ENCODE data around the gene CYP1B1.

The CYP1B1 gene

DNA sequence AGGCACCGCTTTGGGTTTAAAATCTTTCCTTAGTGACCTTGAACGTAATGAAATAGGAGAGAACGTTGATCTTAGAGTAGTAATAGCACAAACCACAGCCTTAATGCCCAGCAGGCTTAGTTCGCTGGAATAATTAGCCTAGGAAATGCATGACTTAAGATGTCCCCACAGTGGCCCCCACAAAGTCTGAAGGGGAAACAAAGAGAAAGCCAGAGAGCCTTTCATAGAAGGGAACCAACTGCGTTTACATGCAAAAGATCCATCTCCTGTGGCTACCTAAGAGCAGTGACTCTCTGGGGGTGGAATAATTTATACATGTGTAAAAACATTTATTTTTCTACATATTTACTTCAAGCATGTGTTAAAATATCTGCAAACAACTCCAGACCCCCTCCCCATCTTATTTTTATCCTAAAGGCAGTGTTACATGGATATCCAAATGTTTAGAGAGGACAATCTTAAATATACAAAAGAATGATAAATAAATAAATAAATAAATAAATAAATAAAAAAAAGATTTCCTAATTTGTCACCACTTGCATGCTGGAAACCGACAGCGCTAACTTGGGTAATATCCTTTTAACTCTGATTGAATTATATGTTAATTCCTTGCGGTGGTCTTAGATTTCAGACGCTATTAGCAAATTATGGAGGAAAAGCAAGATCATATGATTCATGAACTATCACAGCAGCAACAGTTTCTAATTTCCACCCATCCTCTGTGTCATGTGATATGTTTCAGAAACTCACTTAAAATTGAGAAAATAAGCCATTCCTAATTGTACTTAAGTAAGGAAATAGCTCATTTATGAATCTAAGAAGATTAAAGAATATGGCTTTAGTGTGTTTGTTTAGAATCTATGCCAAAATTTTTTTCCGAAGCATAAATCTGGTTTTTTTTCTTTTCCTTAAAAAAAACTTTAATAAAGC lies 23.4 kb upstream of the CYP1B1 start:
- no peak overlapping the region for H3K4me3 ChIP-seq (ENCODE audit: low read depth, low read length)
- TF ChIP-seq, protein P1, sequence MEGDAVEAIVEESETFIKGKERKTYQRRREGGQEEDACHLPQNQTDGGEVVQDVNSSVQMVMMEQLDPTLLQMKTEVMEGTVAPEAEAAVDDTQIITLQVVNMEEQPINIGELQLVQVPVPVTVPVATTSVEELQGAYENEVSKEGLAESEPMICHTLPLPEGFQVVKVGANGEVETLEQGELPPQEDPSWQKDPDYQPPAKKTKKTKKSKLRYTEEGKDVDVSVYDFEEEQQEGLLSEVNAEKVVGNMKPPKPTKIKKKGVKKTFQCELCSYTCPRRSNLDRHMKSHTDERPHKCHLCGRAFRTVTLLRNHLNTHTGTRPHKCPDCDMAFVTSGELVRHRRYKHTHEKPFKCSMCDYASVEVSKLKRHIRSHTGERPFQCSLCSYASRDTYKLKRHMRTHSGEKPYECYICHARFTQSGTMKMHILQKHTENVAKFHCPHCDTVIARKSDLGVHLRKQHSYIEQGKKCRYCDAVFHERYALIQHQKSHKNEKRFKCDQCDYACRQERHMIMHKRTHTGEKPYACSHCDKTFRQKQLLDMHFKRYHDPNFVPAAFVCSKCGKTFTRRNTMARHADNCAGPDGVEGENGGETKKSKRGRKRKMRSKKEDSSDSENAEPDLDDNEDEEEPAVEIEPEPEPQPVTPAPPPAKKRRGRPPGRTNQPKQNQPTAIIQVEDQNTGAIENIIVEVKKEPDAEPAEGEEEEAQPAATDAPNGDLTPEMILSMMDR (IDR thresholded peaks at IDR 0.05; ENCODE audit: low read depth, low read length, missing control alignments), result no peak
- in situ Hi-C loops (cut with HindIII; ENCODE audit: low sequenced_read_pairs), result no loop called here
- no peak for DNase-seq (ENCODE audit: low read depth)

DNA sequence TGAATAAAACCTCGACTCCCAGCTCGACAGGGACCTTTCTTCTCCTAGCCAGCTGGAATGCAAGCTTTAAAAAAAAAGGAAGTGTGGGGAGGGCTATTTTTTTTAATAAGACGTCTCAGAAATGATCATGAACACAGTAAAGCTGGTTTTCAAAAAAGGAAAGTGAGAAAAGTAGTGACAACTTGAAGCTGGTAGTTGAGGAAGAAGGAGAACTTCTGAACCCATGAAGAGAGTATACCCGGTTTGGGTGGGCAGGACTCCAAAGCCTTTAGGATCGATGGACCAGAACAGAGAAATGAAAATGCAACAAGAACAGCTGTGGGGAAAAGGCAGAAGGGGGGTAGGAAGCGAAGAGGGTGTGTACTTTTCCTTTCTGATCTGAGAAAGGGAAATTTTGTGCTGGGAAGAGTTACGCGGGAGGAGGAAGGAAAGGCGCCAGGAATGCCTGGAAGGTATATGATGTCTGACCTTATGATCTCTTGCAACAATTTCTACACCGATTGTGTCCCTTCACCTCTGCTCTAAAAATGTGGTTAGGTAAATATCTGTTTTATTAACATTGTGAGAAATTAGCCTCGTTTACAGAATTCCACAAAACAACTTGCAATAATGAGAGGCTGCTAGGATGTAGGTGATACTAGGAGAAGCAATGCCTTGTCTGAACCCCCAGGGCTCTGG lies 22.6 kb upstream of the CYP1B1 start:
- H3K4me3 ChIP-seq (ENCODE audit: low read depth, low read length), result no peak overlapping the region
- in situ Hi-C loops (cut with HindIII; ENCODE audit: low sequenced_read_pairs), result no loop called here
- TF ChIP-seq, protein P1 (IDR thresholded peaks at IDR 0.05; ENCODE audit: low read depth, low read length, missing control alignments), result no peak
- no peak for DNase-seq (ENCODE audit: low read depth)

DNA sequence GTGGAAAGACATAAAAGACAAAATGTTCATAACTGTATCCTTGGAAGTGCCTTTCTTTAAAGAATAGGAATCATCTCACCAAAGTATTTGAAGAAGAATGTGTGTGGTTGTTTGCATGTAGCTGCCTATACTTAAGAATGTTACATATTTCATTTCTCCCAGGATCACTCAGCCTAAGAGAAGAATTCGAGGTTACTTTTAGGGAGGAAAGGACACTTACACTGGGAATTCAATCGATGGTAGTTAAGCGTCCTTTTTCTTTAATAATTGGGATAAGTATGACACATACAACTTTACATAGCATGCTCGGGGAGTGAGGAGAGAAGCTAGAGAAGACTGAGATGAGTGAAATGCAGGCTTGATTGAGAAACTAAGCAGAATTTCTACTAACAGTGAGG lies 22.0 kb upstream of the CYP1B1 start:
- no peak for DNase-seq (ENCODE audit: low read depth)
- in situ Hi-C loops (cut with HindIII; ENCODE audit: low sequenced_read_pairs), result no loop called here
- H3K4me3 ChIP-seq (ENCODE audit: low read depth, low read length), result no peak overlapping the region
- TF ChIP-seq, protein P1 (IDR thresholded peaks at IDR 0.05; ENCODE audit: low read depth, low read length, missing control alignments), result no peak

DNA sequence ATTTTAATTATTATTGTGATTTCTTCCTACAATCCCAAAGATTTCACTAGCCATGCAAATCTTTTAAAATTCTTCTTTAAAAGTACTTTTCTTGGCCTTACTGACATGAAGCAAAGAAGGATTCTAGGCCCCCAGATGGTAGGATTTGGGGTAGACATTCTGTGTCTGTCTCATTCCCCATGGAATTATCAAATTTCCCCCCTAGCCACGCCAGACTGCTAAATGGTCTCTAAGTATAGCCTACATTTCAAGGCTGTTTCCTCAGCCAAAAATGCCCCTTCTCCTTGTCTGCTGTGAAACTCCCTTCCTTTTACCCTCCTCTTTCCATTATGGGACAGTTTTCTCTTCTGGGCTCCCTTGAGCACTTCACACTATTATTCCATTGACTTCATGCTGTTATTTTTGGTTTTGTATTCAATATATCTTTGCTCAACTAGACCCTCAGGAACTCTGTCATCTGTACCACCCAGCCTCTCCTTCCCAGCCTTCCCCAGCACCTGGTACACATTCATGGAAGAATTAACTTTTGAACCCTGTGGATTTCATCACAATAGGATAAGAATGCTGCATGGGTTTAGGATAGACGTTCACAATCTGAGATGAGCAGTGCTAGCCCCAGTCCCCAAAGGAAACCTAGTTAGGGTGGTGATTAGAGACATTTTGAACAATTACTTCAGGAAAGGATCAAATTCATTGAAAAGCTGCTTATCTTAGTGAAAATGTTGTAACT lies 21.5 kb upstream of the CYP1B1 start:
- H3K4me3 ChIP-seq (ENCODE audit: low read depth, low read length), result no peak overlapping the region
- TF ChIP-seq, protein P1 (IDR thresholded peaks at IDR 0.05; ENCODE audit: low read depth, low read length, missing control alignments), result no peak
- no peak for DNase-seq (ENCODE audit: low read depth)
- in situ Hi-C loops (cut with HindIII; ENCODE audit: low sequenced_read_pairs), result no loop called here

DNA sequence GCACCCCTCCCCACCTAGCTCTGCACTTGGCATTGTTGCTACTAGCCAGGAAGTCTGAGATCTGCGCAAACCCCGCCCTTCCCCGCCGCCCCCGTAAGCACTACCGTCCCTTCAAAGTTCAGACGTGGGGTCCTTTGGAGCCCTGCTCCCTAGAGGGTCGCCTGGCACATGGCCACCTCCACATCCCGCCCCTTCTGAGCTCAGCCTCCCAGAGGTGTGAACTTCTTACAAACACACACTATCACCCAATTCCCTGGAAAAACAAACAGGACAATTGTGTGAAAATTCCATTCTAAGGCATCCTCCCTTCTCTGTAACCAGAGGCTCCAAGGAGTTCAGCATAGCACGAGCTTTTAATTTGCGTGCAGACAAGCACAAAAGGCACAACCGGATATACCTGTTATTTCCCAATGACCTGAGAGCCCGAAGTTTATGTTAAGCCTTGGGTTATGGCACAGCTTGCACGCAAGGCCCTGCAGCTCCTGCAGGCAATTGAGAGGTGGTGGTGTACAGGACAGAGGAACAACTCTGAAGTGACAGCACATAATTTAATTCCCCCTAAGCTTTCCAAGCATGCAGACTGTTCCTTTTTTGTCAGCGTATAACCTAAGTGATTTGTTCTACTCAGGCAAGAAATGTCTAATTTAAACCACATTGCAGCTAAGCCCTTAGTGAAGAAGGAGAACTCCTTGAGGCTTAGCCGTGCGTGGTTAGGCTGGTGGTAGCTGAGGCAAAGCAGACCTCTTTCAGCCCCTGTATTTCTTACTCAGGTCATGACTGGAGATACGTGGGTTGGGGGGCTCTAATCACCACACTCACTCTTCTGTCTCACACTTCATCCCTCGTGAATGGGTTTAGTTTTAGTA lies 20.3 kb upstream of the CYP1B1 start:
- no peak for DNase-seq (ENCODE audit: low read depth)
- in situ Hi-C loops (cut with HindIII; ENCODE audit: low sequenced_read_pairs), result no loop called here
- H3K4me3 ChIP-seq (ENCODE audit: low read depth, low read length), result no peak overlapping the region
- TF ChIP-seq, protein P1 (IDR thresholded peaks at IDR 0.05; ENCODE audit: low read depth, low read length, missing control alignments), result no peak

Data from astrocyte of the cerebellum (primary cell).